Neutrophil (primary cell): ENCODE measurements around the gene ABCB1.

Experiments
- H3K27ac ChIP-seq: fragments of 200-600 bp; sonication (generic); 2 replicates; pipeline ENCODE4 v1.5.1; 2016; ENCODE audit warnings: mild to moderate bottlenecking, moderate library complexity
- H3K27me3 ChIP-seq: fragments of 200-600 bp; sonication (generic); 2 replicates; pipeline ENCODE4 v1.6.0; 2016; ENCODE audit warnings: mild to moderate bottlenecking
- H3K36me3 ChIP-seq: fragments of 200-600 bp; sonication (generic); 2 replicates; pipeline ENCODE4 v1.5.1; 2017
- H3K4me1 ChIP-seq, 2 experiments: fragments of 200-600 bp in 1 of 2; sonication (generic) in 1 of 2; 1 replicate in 1 of 2; 2 replicates in 1 of 2; pipeline versions ENCODE4 v1.5.1 to v1.6.1; 2013 to 2016; ENCODE audit warnings: low read depth in 1 of 2, low read length in 1 of 2, mild to moderate bottlenecking in 1 of 2, moderate library complexity in 1 of 2; ENCODE audit not compliant: control insufficient read depth in 1 of 2, insufficient read depth in 1 of 2
- H3K4me3 ChIP-seq, 2 experiments: fragments of 200-600 bp in 1 of 2; sonication (generic) in 1 of 2; 1 replicate in 1 of 2; 2 replicates in 1 of 2; pipeline ENCODE4 v1.5.1; 2013 to 2016; ENCODE audit warnings: low read depth in 1 of 2, low read length in 1 of 2, mild to moderate bottlenecking in 1 of 2, moderate library complexity in 1 of 2
- H3K9me3 ChIP-seq: fragments of 200-600 bp; sonication (generic); 2 replicates; pipeline ENCODE4 v1.5.1; 2016
- CTCF ChIP-seq: fragments of 200-600 bp; sonication (generic); IDR thresholded peaks from 2 replicates; pipeline ENCODE4 v1.5.1; 2016; ENCODE audit warnings: antibody characterized with exemption

The ABCB1 gene

GRCh38 chr7:87517136-87517815, 83.4 kb downstream of the ABCB1 start:
- TF ChIP-seq CTCF = no peak
- H3K4me3 ChIP-seq = no peak overlapping the region
- H3K27me3 ChIP-seq = no peaks in the 10 kb centered on the region
- H3K36me3 ChIP-seq = no peaks in the 10 kb centered on the region
- peaks cover 9 to 20% of the 10 kb centered on the region in 2 experiments for H3K4me1 ChIP-seq
- H3K9me3 ChIP-seq = no peaks in the 10 kb centered on the region
- H3K27ac ChIP-seq = peak overlapping the region; percentile 23

GRCh38 chr7:87513735-87514335, 86.8 kb downstream of the ABCB1 start:
- no peak for TF ChIP-seq CTCF
- H3K27ac ChIP-seq = no peak overlapping the region
- H3K9me3 ChIP-seq = no peaks in the 10 kb centered on the region
- no peak overlapping the region for H3K4me3 ChIP-seq
- no peaks in the 10 kb centered on the region for H3K27me3 ChIP-seq
- peaks cover 9 to 20% of the 10 kb centered on the region in 2 experiments for H3K4me1 ChIP-seq
- no peaks in the 10 kb centered on the region for H3K36me3 ChIP-seq

- peaks cover 9 to 12% of the 10 kb centered on the region in 2 experiments for H3K4me1 ChIP-seq
- H3K36me3 ChIP-seq = no peaks in the 10 kb centered on the region
- TF ChIP-seq CTCF = no peak
- H3K4me3 ChIP-seq = no peak overlapping the region
- no peaks in the 10 kb centered on the region for H3K9me3 ChIP-seq
- no peaks in the 10 kb centered on the region for H3K27me3 ChIP-seq
- no peak overlapping the region for H3K27ac ChIP-seq
Measured at GRCh38 chr7:87512906-87513305, 87.8 kb downstream of the ABCB1 start.

GRCh38 chr7:87511510-87511909, 89.2 kb downstream of the ABCB1 start:
- Histone ChIP-seq H3K9me3 (no peaks in the 10 kb centered on the region), H3K4me1 (no peaks in the 10 kb centered on the region), H3K27me3 (no peaks in the 10 kb centered on the region), H3K36me3 (no peaks in the 10 kb centered on the region), H3K27ac (no peak overlapping the region), H3K4me3 (no peak overlapping the region)
- no peak for TF ChIP-seq CTCF

GRCh38 chr7:87510411-87510875, 90.2 kb downstream of the ABCB1 start:
- TF ChIP-seq CTCF = no peak

More at GRCh38 chr7:87510411-87510875, 90.2 kb downstream of the ABCB1 start:
- Histone ChIP-seq H3K27ac (no peak overlapping the region), H3K36me3 (no peaks in the 10 kb centered on the region), H3K4me3 (no peak overlapping the region), H3K4me1 (no peaks in the 10 kb centered on the region), H3K27me3 (no peaks in the 10 kb centered on the region), H3K9me3 (no peaks in the 10 kb centered on the region)
